DND-41 (cell line): ENCODE measurements around the gene HEG1.

Experiments used
- ATAC-seq: fragments of 200-7000 bp; cut with Tn5 transposase; 3 replicates; pipeline ENCODE4 v1.9.1; 2021; ENCODE audit warnings: low read depth; ENCODE audit not compliant: insufficient read depth
- DNase-seq: peaks from one replicate; pipeline ENCODE4 v3.0.0-alpha.2; 2020
- H2AFZ ChIP-seq: 2 replicates; pipeline ENCODE4 v1.6.0; 2012; ENCODE audit warnings: low read depth, low read length
- H3K27ac ChIP-seq: 2 replicates; pipeline ENCODE4 v1.5.1; 2012; ENCODE audit warnings: low read length, inconsistent platforms
- H3K27me3 ChIP-seq: fragments of 200-600 bp; sonication (generic); 2 replicates; pipeline ENCODE4 v1.6.0; 2012; ENCODE audit warnings: low read length, mild to moderate bottlenecking, inconsistent platforms; ENCODE audit not compliant: insufficient read depth, poor library complexity
- H3K36me3 ChIP-seq: 2 replicates; pipeline ENCODE4 v1.5.1; 2012; ENCODE audit warnings: low read length, inconsistent platforms; ENCODE audit not compliant: insufficient read depth
- H3K4me1 ChIP-seq: 2 replicates; pipeline ENCODE4 v1.5.1; 2012; ENCODE audit warnings: mild to moderate bottlenecking, low read length; ENCODE audit not compliant: insufficient read depth
- H3K4me2 ChIP-seq: 2 replicates; pipeline ENCODE4 v1.6.0; 2012; ENCODE audit warnings: mild to moderate bottlenecking, moderate library complexity, low read length, inconsistent platforms; ENCODE audit not compliant: insufficient read depth
- H3K4me3 ChIP-seq, 2 experiments: fragments of 200-600 bp in 1 of 2; shearing (Covaris generic) in 1 of 2; 2 replicates each; pipeline ENCODE4 v1.5.1; 2012 to 2016; ENCODE audit warnings: inconsistent platforms in 2 of 2, low read length in 2 of 2, mild to moderate bottlenecking in 2 of 2, low read depth in 1 of 2, moderate library complexity in 1 of 2
- H3K79me2 ChIP-seq: 2 replicates; pipeline ENCODE4 v1.6.0; 2012; ENCODE audit warnings: low read length, inconsistent platforms; ENCODE audit not compliant: insufficient read depth
- H3K9ac ChIP-seq: 2 replicates; pipeline ENCODE4 v1.6.0; 2012; ENCODE audit warnings: low read depth, mild to moderate bottlenecking, inconsistent platforms, low read length, moderate library complexity
- H3K9me3 ChIP-seq: 2 replicates; pipeline ENCODE4 v1.5.1; 2012; ENCODE audit warnings: low read length, moderate library complexity, mild to moderate bottlenecking, inconsistent platforms; ENCODE audit not compliant: insufficient read depth, severe bottlenecking
- H4K20me1 ChIP-seq: 2 replicates; pipeline ENCODE4 v1.6.0; 2012; ENCODE audit warnings: low read length; ENCODE audit not compliant: insufficient read depth
- CTCF ChIP-seq: IDR thresholded peaks from 2 replicates; pipeline ENCODE4 v1.5.1; 2012; ENCODE audit warnings: borderline replicate concordance, low read length, moderate library complexity, mild to moderate bottlenecking; ENCODE audit not compliant: poor library complexity, severe bottlenecking; ENCODE audit errors: extremely low read depth
- EZH2 ChIP-seq: IDR thresholded peaks from 3 replicates; pipeline ENCODE4 v1.6.1; 2012; ENCODE audit warnings: borderline replicate concordance, low read depth, mild to moderate bottlenecking, moderate library complexity, low read length, inconsistent platforms; ENCODE audit not compliant: severe bottlenecking

Gene HEG1

GRCh38 chr3:125017406-125017805 is 38.4 kb downstream of the HEG1 start:
- peaks cover 23% of the 10 kb centered on the region for H3K36me3 ChIP-seq

GRCh38 chr3:125014570-125015179 is 41.1 kb downstream of the HEG1 start:
- peaks cover 17% of the 10 kb centered on the region for H3K4me1 ChIP-seq
- H3K4me3 ChIP-seq = no peak overlapping the region
- H3K36me3 ChIP-seq = peaks cover 30% of the 10 kb centered on the region
- H3K79me2 ChIP-seq = no peaks in the 10 kb centered on the region
- no peak overlapping the region for H3K9ac ChIP-seq
- H3K27me3 ChIP-seq = no peaks in the 10 kb centered on the region
- DNase-seq (no peak), ATAC-seq (no peak)
- TF ChIP-seq EZH2 (no peak), CTCF (no peak)
- no peak overlapping the region for H3K27ac ChIP-seq
- H4K20me1 ChIP-seq = no peaks in the 10 kb centered on the region
- no peaks in the 10 kb centered on the region for H3K9me3 ChIP-seq
- no peak overlapping the region for H2AFZ ChIP-seq
- H3K4me2 ChIP-seq = no peak overlapping the region

More at GRCh38 chr3:125017406-125017805, 38.4 kb downstream of the HEG1 start:
- H3K9me3 ChIP-seq = no peaks in the 10 kb centered on the region
- H3K9ac ChIP-seq = no peak overlapping the region
- no peaks in the 10 kb centered on the region for H4K20me1 ChIP-seq
- no peak overlapping the region for H3K27ac ChIP-seq
- DNase-seq = no peak
- H3K27me3 ChIP-seq = no peaks in the 10 kb centered on the region
- no peak overlapping the region for H2AFZ ChIP-seq
- no peak overlapping the region for H3K4me2 ChIP-seq
- no peaks in the 10 kb centered on the region for H3K79me2 ChIP-seq
- ATAC-seq = no peak
- TF ChIP-seq EZH2 (no peak), CTCF (no peak)
- no peak overlapping the region for H3K4me3 ChIP-seq
- 0 out of 2 replicates have a peak, but pooled peaks cover 4% of the 10 kb centered on the region for H3K4me1 ChIP-seq

GRCh38 chr3:125013095-125013494 is 42.7 kb downstream of the HEG1 start:
- Histone ChIP-seq H4K20me1 (no peaks in the 10 kb centered on the region), H3K9me3 (no peaks in the 10 kb centered on the region), H3K4me3 (no peak overlapping the region), H3K4me1 (peaks cover 18% of the 10 kb centered on the region), H3K27ac (no peak overlapping the region), H3K27me3 (no peaks in the 10 kb centered on the region), H3K4me2 (no peak overlapping the region), H3K9ac (no peak overlapping the region), H3K36me3 (peaks cover 27% of the 10 kb centered on the region; the same call in 1 of the 2 replicates), H3K79me2 (no peaks in the 10 kb centered on the region), H2AFZ (no peak overlapping the region)
- ATAC-seq (no peak), DNase-seq (no peak)
- TF ChIP-seq CTCF (no peak), EZH2 (no peak)
